ENCODE measurements around the gene GSTM3. TPM values are rescaled to one million over a fixed set of nuclear protein-coding genes. Genes with fewer than 3 reads are reported as not detected.

The GSTM3 gene
- total and polyA plus RNA-seq, 2 of the 13 experiments (the other 11 are each of a cell fraction or from before 2014, with no cell fraction given), result 127 to 142 TPM

- TF ChIP-seq, protein P1, sequence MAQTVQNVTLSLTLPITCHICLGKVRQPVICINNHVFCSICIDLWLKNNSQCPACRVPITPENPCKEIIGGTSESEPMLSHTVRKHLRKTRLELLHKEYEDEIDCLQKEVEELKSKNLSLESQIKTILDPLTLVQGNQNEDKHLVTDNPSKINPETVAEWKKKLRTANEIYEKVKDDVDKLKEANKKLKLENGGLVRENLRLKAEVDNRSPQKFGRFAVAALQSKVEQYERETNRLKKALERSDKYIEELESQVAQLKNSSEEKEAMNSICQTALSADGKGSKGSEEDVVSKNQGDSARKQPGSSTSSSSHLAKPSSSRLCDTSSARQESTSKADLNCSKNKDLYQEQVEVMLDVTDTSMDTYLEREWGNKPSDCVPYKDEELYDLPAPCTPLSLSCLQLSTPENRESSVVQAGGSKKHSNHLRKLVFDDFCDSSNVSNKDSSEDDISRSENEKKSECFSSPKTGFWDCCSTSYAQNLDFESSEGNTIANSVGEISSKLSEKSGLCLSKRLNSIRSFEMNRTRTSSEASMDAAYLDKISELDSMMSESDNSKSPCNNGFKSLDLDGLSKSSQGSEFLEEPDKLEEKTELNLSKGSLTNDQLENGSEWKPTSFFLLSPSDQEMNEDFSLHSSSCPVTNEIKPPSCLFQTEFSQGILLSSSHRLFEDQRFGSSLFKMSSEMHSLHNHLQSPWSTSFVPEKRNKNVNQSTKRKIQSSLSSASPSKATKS (CRISPR knock-in tag; IDR thresholded peaks at IDR 0.05), result no peak
- TF ChIP-seq ZSCAN21 (CRISPR knock-in tag; IDR thresholded peaks at IDR 0.05; ENCODE audit: borderline replicate concordance), result no peak; the same call in 1 of the 2 replicates
- peak; percentile 61; the same call in 1 of the 2 replicates for TF ChIP-seq MAF1 (CRISPR knock-in tag; IDR thresholded peaks at IDR 0.05; ENCODE audit: borderline replicate concordance)
- TF ChIP-seq ZNF12 (CRISPR knock-in tag; IDR thresholded peaks at IDR 0.05), result no peak
- TF ChIP-seq ZNF572 (CRISPR knock-in tag; IDR thresholded peaks at IDR 0.05), result no peak
- 0 out of 2 replicates have a peak, but pooled peaks have one; percentile 35 for TF ChIP-seq TMF1 (CRISPR knock-in tag; IDR thresholded peaks at IDR 0.05; ENCODE audit: low read depth)
- TF ChIP-seq HOXA9 (CRISPR knock-in tag; IDR thresholded peaks at IDR 0.05; ENCODE audit: borderline replicate concordance), result no peak
- TF ChIP-seq, protein P2, sequence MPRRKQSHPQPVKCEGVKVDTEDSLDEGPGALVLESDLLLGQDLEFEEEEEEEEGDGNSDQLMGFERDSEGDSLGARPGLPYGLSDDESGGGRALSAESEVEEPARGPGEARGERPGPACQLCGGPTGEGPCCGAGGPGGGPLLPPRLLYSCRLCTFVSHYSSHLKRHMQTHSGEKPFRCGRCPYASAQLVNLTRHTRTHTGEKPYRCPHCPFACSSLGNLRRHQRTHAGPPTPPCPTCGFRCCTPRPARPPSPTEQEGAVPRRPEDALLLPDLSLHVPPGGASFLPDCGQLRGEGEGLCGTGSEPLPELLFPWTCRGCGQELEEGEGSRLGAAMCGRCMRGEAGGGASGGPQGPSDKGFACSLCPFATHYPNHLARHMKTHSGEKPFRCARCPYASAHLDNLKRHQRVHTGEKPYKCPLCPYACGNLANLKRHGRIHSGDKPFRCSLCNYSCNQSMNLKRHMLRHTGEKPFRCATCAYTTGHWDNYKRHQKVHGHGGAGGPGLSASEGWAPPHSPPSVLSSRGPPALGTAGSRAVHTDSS (CRISPR knock-in tag; conservative IDR thresholded peaks at IDR 0.05), result no peak
- 0 out of 2 replicates have a peak, but pooled peaks have one; percentile 75 for TF ChIP-seq ZNF124 (CRISPR knock-in tag; IDR thresholded peaks at IDR 0.05)
- TF ChIP-seq ZEB1 (IDR thresholded peaks at IDR 0.05; ENCODE audit: insufficient replicate concordance, low read depth), result no peak
- no peak; the same call in 1 of the 2 replicates for TF ChIP-seq ZFP41 (CRISPR knock-in tag; IDR thresholded peaks at IDR 0.05; ENCODE audit: borderline replicate concordance)
- TF ChIP-seq ZNF383 (CRISPR knock-in tag; IDR thresholded peaks at IDR 0.05; ENCODE audit: borderline replicate concordance), result no peak
- TF ChIP-seq HOXA3 (CRISPR knock-in tag; IDR thresholded peaks at IDR 0.05), result no peak
- TF ChIP-seq ZBTB4 (CRISPR knock-in tag; IDR thresholded peaks at IDR 0.05; ENCODE audit: borderline replicate concordance), result peak; percentile 89; the same call in 1 of the 2 replicates
- no peak for TF ChIP-seq ATF7 (IDR thresholded peaks at IDR 0.05)
- TF ChIP-seq ATF7 (CRISPR knock-in tag; IDR thresholded peaks at IDR 0.05), result no peak
- no peak for TF ChIP-seq U2AF1 (optimal IDR thresholded peaks at IDR 0.05; ENCODE audit: low read depth, low read length)
- TF ChIP-seq MYC (CRISPR knock-in tag; IDR thresholded peaks at IDR 0.05; ENCODE audit: borderline replicate concordance), result peak; percentile 54; the same call in 1 of the 2 replicates
- TF ChIP-seq, protein P3, sequence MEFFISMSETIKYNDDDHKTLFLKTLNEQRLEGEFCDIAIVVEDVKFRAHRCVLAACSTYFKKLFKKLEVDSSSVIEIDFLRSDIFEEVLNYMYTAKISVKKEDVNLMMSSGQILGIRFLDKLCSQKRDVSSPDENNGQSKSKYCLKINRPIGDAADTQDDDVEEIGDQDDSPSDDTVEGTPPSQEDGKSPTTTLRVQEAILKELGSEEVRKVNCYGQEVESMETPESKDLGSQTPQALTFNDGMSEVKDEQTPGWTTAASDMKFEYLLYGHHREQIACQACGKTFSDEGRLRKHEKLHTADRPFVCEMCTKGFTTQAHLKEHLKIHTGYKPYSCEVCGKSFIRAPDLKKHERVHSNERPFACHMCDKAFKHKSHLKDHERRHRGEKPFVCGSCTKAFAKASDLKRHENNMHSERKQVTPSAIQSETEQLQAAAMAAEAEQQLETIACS (CRISPR knock-in tag; IDR thresholded peaks at IDR 0.05), result no peak
- TF ChIP-seq HMG20A (CRISPR knock-in tag; IDR thresholded peaks at IDR 0.05; ENCODE audit: borderline replicate concordance), result no peak
- no peak for TF ChIP-seq RAD51 (IDR thresholded peaks at IDR 0.05; ENCODE audit: borderline replicate concordance)
- no peak for TF ChIP-seq PLRG1 (conservative IDR thresholded peaks at IDR 0.05)
These were observed 862 bp downstream of the GSTM3 start (continued) for GRCh38 chr1:109739738-109740614.

Measured in HepG2 (cell line).